ENCODE measurements around the gene TNNT2.
A peak's percentile ranks its signal among the peaks of the same experiment; 100 is the strongest.

Gene TNNT2

DNA sequence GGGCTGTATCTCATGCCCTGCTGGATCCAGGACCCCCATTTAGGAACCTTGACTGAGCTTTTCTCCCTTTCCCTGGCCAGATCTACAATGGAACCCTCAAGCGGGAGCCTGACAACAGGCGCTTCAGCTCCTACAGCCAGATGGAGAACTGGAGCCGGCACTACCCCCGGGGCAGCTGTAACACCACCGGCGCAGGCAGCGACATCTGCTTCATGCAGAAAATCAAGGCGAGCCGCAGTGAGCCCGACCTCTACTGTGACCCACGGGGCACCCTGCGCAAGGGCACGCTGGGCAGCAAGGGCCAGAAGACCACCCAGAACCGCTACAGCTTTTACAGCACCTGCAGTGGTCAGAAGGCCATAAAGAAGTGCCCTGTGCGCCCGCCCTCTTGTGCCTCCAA lies 64.4 kb downstream of the TNNT2 start:
- H3K4me1 ChIP-seq = peaks cover 25% of the 10 kb centered on the region
- H3K36me3 ChIP-seq = no peaks in the 10 kb centered on the region
- H3K4me3 ChIP-seq (ENCODE audit: low read depth, low read length) = no peak overlapping the region
- peak; percentile 54 for DNase-seq
- no peaks in the 10 kb centered on the region for H3K9me3 ChIP-seq
- TF ChIP-seq, protein P1, sequence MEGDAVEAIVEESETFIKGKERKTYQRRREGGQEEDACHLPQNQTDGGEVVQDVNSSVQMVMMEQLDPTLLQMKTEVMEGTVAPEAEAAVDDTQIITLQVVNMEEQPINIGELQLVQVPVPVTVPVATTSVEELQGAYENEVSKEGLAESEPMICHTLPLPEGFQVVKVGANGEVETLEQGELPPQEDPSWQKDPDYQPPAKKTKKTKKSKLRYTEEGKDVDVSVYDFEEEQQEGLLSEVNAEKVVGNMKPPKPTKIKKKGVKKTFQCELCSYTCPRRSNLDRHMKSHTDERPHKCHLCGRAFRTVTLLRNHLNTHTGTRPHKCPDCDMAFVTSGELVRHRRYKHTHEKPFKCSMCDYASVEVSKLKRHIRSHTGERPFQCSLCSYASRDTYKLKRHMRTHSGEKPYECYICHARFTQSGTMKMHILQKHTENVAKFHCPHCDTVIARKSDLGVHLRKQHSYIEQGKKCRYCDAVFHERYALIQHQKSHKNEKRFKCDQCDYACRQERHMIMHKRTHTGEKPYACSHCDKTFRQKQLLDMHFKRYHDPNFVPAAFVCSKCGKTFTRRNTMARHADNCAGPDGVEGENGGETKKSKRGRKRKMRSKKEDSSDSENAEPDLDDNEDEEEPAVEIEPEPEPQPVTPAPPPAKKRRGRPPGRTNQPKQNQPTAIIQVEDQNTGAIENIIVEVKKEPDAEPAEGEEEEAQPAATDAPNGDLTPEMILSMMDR (IDR thresholded peaks at IDR 0.05; ENCODE audit: low read depth, low read length) = no peak
- H3K27me3 ChIP-seq = no peaks in the 10 kb centered on the region

DNA sequence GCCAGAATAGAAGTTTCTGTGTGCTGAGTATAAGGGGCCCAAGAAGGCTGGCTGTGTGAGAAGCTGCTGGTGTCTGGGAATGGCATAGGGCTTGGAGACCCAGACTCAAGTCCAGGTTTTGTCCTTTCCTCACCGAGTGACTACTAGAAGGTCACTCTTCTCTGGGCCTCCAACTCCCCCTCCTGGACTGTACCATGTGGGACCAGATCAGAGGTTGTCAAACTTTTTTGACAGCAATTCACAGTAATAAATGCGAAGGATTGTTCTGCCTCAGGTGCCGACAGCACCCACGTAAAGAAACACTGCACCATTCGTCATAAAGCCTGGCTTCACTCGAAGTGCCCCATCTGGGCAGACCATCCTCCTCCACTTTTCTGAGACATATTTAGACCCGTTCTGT lies 65.2 kb downstream of the TNNT2 start:
- Histone ChIP-seq H3K4me1 (peaks cover 25% of the 10 kb centered on the region), H3K36me3 (no peaks in the 10 kb centered on the region), H3K9me3 (no peaks in the 10 kb centered on the region), H3K4me3 (ENCODE audit: low read depth, low read length) (no peak overlapping the region), H3K27me3 (no peaks in the 10 kb centered on the region)
- TF ChIP-seq, protein P1 (IDR thresholded peaks at IDR 0.05; ENCODE audit: low read depth, low read length) = no peak
- no peak for DNase-seq

- H3K9me3 ChIP-seq = no peaks in the 10 kb centered on the region
- no peaks in the 10 kb centered on the region for H3K36me3 ChIP-seq
- H3K4me3 ChIP-seq (ENCODE audit: low read depth, low read length) = no peak overlapping the region
- no peaks in the 10 kb centered on the region for H3K27me3 ChIP-seq
- peaks cover 25% of the 10 kb centered on the region for H3K4me1 ChIP-seq
- DNase-seq = no peak
- TF ChIP-seq, protein P1 (IDR thresholded peaks at IDR 0.05; ENCODE audit: low read depth, low read length) = no peak
Observed at GRCh38 chr1:201311356-201312011, 66.0 kb downstream of the TNNT2 start.

- H3K27me3 ChIP-seq = no peaks in the 10 kb centered on the region
- no peaks in the 10 kb centered on the region for H3K9me3 ChIP-seq
- H3K4me3 ChIP-seq (ENCODE audit: low read depth, low read length) = no peak overlapping the region
- TF ChIP-seq, protein P1 (IDR thresholded peaks at IDR 0.05; ENCODE audit: low read depth, low read length) = no peak
- DNase-seq = no peak
- H3K4me1 ChIP-seq = peaks cover 25% of the 10 kb centered on the region
- H3K36me3 ChIP-seq = no peaks in the 10 kb centered on the region
Observed at GRCh38 chr1:201310986-201311355, 66.5 kb downstream of the TNNT2 start.

DNA sequence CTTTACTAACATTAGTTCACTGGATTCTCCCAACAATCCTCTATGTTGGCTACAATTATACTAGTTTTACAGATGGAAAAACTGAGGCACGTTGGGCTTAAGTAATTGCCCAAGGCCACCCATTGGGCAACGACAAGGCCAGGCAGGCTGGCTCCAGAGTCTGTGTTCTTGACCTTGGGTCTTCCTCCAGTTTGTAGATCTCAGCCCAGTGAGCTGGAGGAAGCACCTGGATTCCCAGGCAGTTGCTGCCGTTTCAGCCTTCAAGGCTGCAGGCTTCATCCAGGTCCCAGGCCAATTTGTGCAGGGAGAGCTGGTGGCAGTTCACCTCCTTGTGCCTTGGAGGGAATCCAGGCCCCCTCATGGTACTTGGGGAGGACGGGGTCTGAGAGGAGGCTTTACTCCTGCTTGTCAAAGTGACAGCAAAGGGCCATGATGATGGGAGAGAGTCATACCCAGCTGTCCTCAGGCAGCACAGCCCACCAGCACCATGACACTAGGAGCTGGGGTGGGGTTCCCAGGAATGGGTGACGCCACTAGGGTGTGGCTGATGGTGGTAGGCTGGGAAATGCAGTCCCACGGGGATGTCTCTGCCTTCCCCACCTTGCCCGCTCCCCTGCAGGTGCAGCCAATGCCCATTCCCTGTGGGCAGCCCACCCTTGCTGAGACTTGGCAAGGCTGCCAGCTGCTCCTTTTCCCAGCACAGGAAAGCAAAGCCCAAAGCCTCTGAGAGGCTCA lies 67.1 kb downstream of the TNNT2 start:
- Histone ChIP-seq H3K4me3 (ENCODE audit: low read depth, low read length) (no peak overlapping the region), H3K9me3 (no peaks in the 10 kb centered on the region), H3K27me3 (no peaks in the 10 kb centered on the region), H3K4me1 (peaks cover 25% of the 10 kb centered on the region), H3K36me3 (no peaks in the 10 kb centered on the region)
- TF ChIP-seq, protein P1 (IDR thresholded peaks at IDR 0.05; ENCODE audit: low read depth, low read length) = no peak
- DNase-seq = no peak

GRCh38 chr1:201309416-201309815 lies 68.1 kb downstream of the TNNT2 start:
- H3K4me3 ChIP-seq (ENCODE audit: low read depth, low read length) = no peak overlapping the region
- DNase-seq = peak; percentile 94
- no peaks in the 10 kb centered on the region for H3K27me3 ChIP-seq
- no peaks in the 10 kb centered on the region for H3K36me3 ChIP-seq
- no peaks in the 10 kb centered on the region for H3K9me3 ChIP-seq
- H3K4me1 ChIP-seq = peaks cover 25% of the 10 kb centered on the region
- TF ChIP-seq, protein P1 (IDR thresholded peaks at IDR 0.05; ENCODE audit: low read depth, low read length) = peak; percentile 61

Data from BE2C (cell line).